GM19467 (cell line): ENCODE results near the gene SAP130.

ENCODE experiments used
- ATAC-seq: cut with Tn5 transposase; IDR thresholded peaks from one replicate; pipeline ENCODE4 v1.9.1; 2021; ENCODE audit warnings: mild to moderate bottlenecking, moderate library complexity; ENCODE audit not compliant: unreplicated experiment

Gene SAP130

GRCh38 chr2:127897531-127898211 lies 130.2 kb downstream of the SAP130 start:
- no peak for ATAC-seq

GRCh38 chr2:127893494-127893893 lies 134.4 kb downstream of the SAP130 start:
- ATAC-seq, result no peak

GRCh38 chr2:127893033-127893432 lies 134.8 kb downstream of the SAP130 start:
- ATAC-seq, result no peak

GRCh38 chr2:127891811-127892210 lies 136.0 kb downstream of the SAP130 start:
- no peak for ATAC-seq
